ENCODE results near the gene HLA-C.
"Not testable (repeated sequence)": the region's sequence is repeated elsewhere in the genome, so short reads cannot be mapped to it uniquely, and the experiment has no call there.

Gene HLA-C

GRCh38 chr6:31271641-31272357 is at the start of gene HLA-C:
Gene HLA-C (minus strand): TSS chr6:31272092. CDS start chr6:31272071, 21 bp downstream.
- DNase-seq (ENCODE audit: low read depth in 2 of 2), result peak; percentile 75 to 85

- DNase-seq (ENCODE audit: low read depth in 2 of 2), result no peak
Observed at GRCh38 chr6:31321005-31321707, 49.3 kb upstream of the HLA-C start.

GRCh38 chr6:31317036-31317435 is 45.1 kb upstream of the HLA-C start:
- DNase-seq (ENCODE audit: low read depth in 2 of 2), result no peak

GRCh38 chr6:31309641-31310040 is 37.7 kb upstream of the HLA-C start:
- DNase-seq (ENCODE audit: low read depth in 2 of 2), result no peak

- DNase-seq (ENCODE audit: low read depth in 2 of 2), result no peak
Observed at GRCh38 chr6:31308845-31309175, 36.9 kb upstream of the HLA-C start.

- DNase-seq (ENCODE audit: low read depth in 2 of 2), result peak; percentile 44 to 55
Observed at GRCh38 chr6:31308050-31308844, 36.4 kb upstream of the HLA-C start.

- DNase-seq (ENCODE audit: low read depth in 2 of 2), result no peak
Observed at GRCh38 chr6:31307669-31308049, 35.8 kb upstream of the HLA-C start.

- DNase-seq (ENCODE audit: low read depth in 2 of 2), result no peak
Observed at GRCh38 chr6:31305703-31306219, 33.9 kb upstream of the HLA-C start.

- no peak for DNase-seq (ENCODE audit: low read depth in 2 of 2)
Observed at GRCh38 chr6:31304683-31305082, 32.8 kb upstream of the HLA-C start.

GRCh38 chr6:31300797-31301196 is 28.9 kb upstream of the HLA-C start:
- no peak for DNase-seq (ENCODE audit: low read depth in 2 of 2)

- no peak for DNase-seq (ENCODE audit: low read depth in 2 of 2)
Observed at GRCh38 chr6:31299947-31300346, 28.1 kb upstream of the HLA-C start.

GRCh38 chr6:31299511-31299910 is 27.6 kb upstream of the HLA-C start:
- no peak for DNase-seq (ENCODE audit: low read depth in 2 of 2)

GRCh38 chr6:31294056-31294455 is 22.2 kb upstream of the HLA-C start:
- no peak for DNase-seq (ENCODE audit: low read depth in 2 of 2)

GRCh38 chr6:31293343-31293742 is 21.5 kb upstream of the HLA-C start:
- no peak for DNase-seq (ENCODE audit: low read depth in 2 of 2)

GRCh38 chr6:31289788-31290187 is 17.9 kb upstream of the HLA-C start:
- DNase-seq (ENCODE audit: low read depth in 2 of 2), result no peak

- DNase-seq (ENCODE audit: low read depth in 2 of 2), result no peak
Observed at GRCh38 chr6:31287619-31288018, 15.7 kb upstream of the HLA-C start.

- DNase-seq (ENCODE audit: low read depth in 2 of 2), result no peak
Observed at GRCh38 chr6:31285982-31286381, 14.1 kb upstream of the HLA-C start.

GRCh38 chr6:31285486-31285885 is 13.6 kb upstream of the HLA-C start:
- no peak for DNase-seq (ENCODE audit: low read depth in 2 of 2)

GRCh38 chr6:31279647-31280046 is 7.8 kb upstream of the HLA-C start:
- not testable (repeated sequence) for DNase-seq (ENCODE audit: low read depth in 2 of 2)

- no peak for DNase-seq (ENCODE audit: low read depth in 2 of 2)
Observed at GRCh38 chr6:31272836-31273626, 1.1 kb upstream of the HLA-C start.

- DNase-seq (ENCODE audit: low read depth in 2 of 2), result no peak
Observed at GRCh38 chr6:31272436-31272835, 544 bp upstream of the HLA-C start.

Data from stimulated activated CD8-positive, alpha-beta memory T cell treated with anti-CD3 and anti-CD28 coated beads, Interleukin-2, amount 100 ng/mL, for 1 hour (primary cell).